H1 (cell line): Measurements from ENCODE around the gene MACROD2. TPM values are rescaled to one million over a fixed set of nuclear protein-coding genes. Genes with fewer than 3 reads are reported as not detected.
A peak's percentile ranks its signal among the peaks of the same experiment; 100 is the strongest.

Experiments
- CTCF ChIA-PET: fragments of 300-600 bp; sonication (Branson Sonifier 250); formaldehyde crosslinking; loops from one replicate; lab custom pipeline; 2021; ENCODE audit not compliant: partially characterized antibody; lab: Charles Lee
- POLR2A ChIA-PET: fragments of 300-600 bp; sonication (Branson Sonifier 250); formaldehyde crosslinking; loops from one replicate; lab custom pipeline; 2021; ENCODE audit warnings: inconsistent platforms; ENCODE audit not compliant: partially characterized antibody; lab: Charles Lee
- DNase-seq, 2 experiments: peaks; one replicate each; pipeline versions ENCODE4 v3.0.0 to v3.0.0-alpha.2; 2010 to 2022; ENCODE audit warnings: low spot score in 2 of 2, low read depth in 1 of 2, mixed read lengths in 1 of 2
- FAIRE-seq: peaks from 2 replicates; lab custom pipeline; 2011; peaks lifted over from hg19 to GRCh38; lab: Jason Lieb, UNC
- H2AFZ ChIP-seq: 2 replicates; pipeline ENCODE4 v1.8.1; 2012; ENCODE audit warnings: low read length, inconsistent platforms
- H2AK5ac ChIP-seq: 2 replicates; pipeline ENCODE4 v1.6.1; 2013; ENCODE audit warnings: low read depth, low read length
- H2BK120ac ChIP-seq: replicated peaks from 2 replicates; pipeline ENCODE3; 2013; ENCODE audit warnings: low read depth, low read length, inconsistent platforms
- H2BK12ac ChIP-seq: 2 replicates; pipeline ENCODE4 v1.6.1; 2013; ENCODE audit warnings: low read depth, low read length
- H2BK15ac ChIP-seq: 2 replicates; pipeline ENCODE4 v1.6.1; 2013; ENCODE audit warnings: low read length
- H2BK20ac ChIP-seq: 2 replicates; pipeline ENCODE4 v1.6.1; 2013; ENCODE audit warnings: low read length
- H2BK5ac ChIP-seq: 2 replicates; pipeline ENCODE4 v1.6.1; 2013; ENCODE audit warnings: low read depth, low read length
- H3K14ac ChIP-seq: 2 replicates; pipeline ENCODE4 v1.6.1; 2013; ENCODE audit warnings: inconsistent platforms; ENCODE audit not compliant: insufficient read length
- H3K18ac ChIP-seq: 2 replicates; pipeline ENCODE4 v1.6.1; 2013; ENCODE audit warnings: low read length; ENCODE audit errors: extremely low read depth
- H3K23ac ChIP-seq: 2 replicates; pipeline ENCODE4 v1.6.1; 2013; ENCODE audit warnings: inconsistent platforms; ENCODE audit not compliant: insufficient read length
- H3K23me2 ChIP-seq: 2 replicates; pipeline ENCODE4 v1.6.1; 2013; ENCODE audit warnings: low read depth, low read length
- H3K27ac ChIP-seq: 2 replicates; pipeline ENCODE4 v1.6.1; 2011; ENCODE audit warnings: low read depth, low read length, inconsistent platforms
- H3K27me3 ChIP-seq, 4 experiments: replicated peaks in 1 of 4; 1 replicate in 1 of 4; 2 replicates in 3 of 4; pipeline versions ENCODE4 v1.6.1 to v1.8.1; 2011 to 2013; ENCODE audit warnings: low read length in 3 of 4, mild to moderate bottlenecking in 3 of 4, inconsistent platforms in 2 of 4, mixed read lengths in 2 of 4, moderate library complexity in 1 of 4; ENCODE audit not compliant: control insufficient read depth in 3 of 4, insufficient read depth in 3 of 4; ENCODE audit errors: extremely low read depth in 1 of 4
- H3K36me3 ChIP-seq, 4 experiments: 2 replicates each; pipeline versions ENCODE4 v1.6.1 to v1.8.1; 2011 to 2013; ENCODE audit warnings: mild to moderate bottlenecking in 4 of 4, low read length in 3 of 4, moderate library complexity in 2 of 4, control low read depth in 1 of 4, inconsistent platforms in 1 of 4; ENCODE audit not compliant: insufficient read depth in 4 of 4, control insufficient read depth in 2 of 4
- H3K4ac ChIP-seq: replicated peaks from 2 replicates; pipeline ENCODE3; 2013; ENCODE audit warnings: low read length, low read depth, mixed read lengths, inconsistent platforms; ENCODE audit not compliant: insufficient read length
- H3K4me1 ChIP-seq, 4 experiments: replicated peaks in 1 of 4; 1 replicate in 1 of 4; 2 replicates in 3 of 4; pipeline versions ENCODE4 v1.6.1 to v1.8.1; 2011 to 2013; ENCODE audit warnings: low read length in 3 of 4, inconsistent platforms in 2 of 4, mixed read lengths in 1 of 4; ENCODE audit not compliant: insufficient read depth in 4 of 4, control insufficient read depth in 3 of 4
- H3K4me2 ChIP-seq, 2 experiments: 2 replicates each; pipeline versions ENCODE4 v1.6.1 to v1.8.1; 2011 to 2013; ENCODE audit warnings: low read depth in 2 of 2, low read length in 2 of 2, control low read depth in 1 of 2, inconsistent platforms in 1 of 2, mild to moderate bottlenecking in 1 of 2; ENCODE audit not compliant: insufficient read depth in 1 of 2
- H3K4me3 ChIP-seq, 4 experiments: fragments of 200-600, 300-600 bp in 1 of 4; sonication (generic), shearing (Covaris generic), sonication (Bioruptor Twin) in 1 of 4; 2 replicates each; pipeline versions ENCODE4 v1.5.1 to v1.8.1; 2011 to 2016; ENCODE audit warnings: low read length in 4 of 4, low read depth in 3 of 4, control low read depth in 2 of 4, inconsistent platforms in 2 of 4, mild to moderate bottlenecking in 2 of 4, mixed read lengths in 1 of 4, moderate library complexity in 1 of 4; ENCODE audit not compliant: insufficient read depth in 2 of 4; ENCODE audit errors: extremely low read depth in 1 of 4
- H3K56ac ChIP-seq: replicated peaks from 2 replicates; pipeline ENCODE3; 2013; ENCODE audit warnings: low read depth, mild to moderate bottlenecking, mixed read lengths, low read length, inconsistent platforms; ENCODE audit not compliant: insufficient read length
- H3K79me1 ChIP-seq: 2 replicates; pipeline ENCODE4 v1.6.1; 2013; ENCODE audit warnings: low read depth, low read length, control low read depth
- H3K79me2 ChIP-seq, 2 experiments: 2 replicates each; pipeline versions ENCODE4 v1.6.1 to v1.8.1; 2012 to 2013; ENCODE audit warnings: low read length in 2 of 2, mild to moderate bottlenecking in 2 of 2, inconsistent platforms in 1 of 2; ENCODE audit not compliant: insufficient read depth in 2 of 2, control insufficient read depth in 1 of 2
- H3K9ac ChIP-seq, 4 experiments: replicated peaks in 1 of 4; 1 replicate in 1 of 4; 2 replicates in 3 of 4; pipeline versions ENCODE4 v1.6.1 to v1.8.1; 2011 to 2013; ENCODE audit warnings: low read depth in 3 of 4, low read length in 3 of 4, control low read depth in 2 of 4, mild to moderate bottlenecking in 2 of 4, moderate library complexity in 2 of 4, inconsistent platforms in 1 of 4; ENCODE audit errors: extremely low read depth in 1 of 4
- H3K9me3 ChIP-seq, 2 experiments: 2 replicates each; pipeline versions ENCODE4 v1.6.1 to v1.8.1; 2012 to 2013; ENCODE audit warnings: mild to moderate bottlenecking in 2 of 2, moderate library complexity in 2 of 2, control low read depth in 1 of 2, inconsistent platforms in 1 of 2, low read depth in 1 of 2, low read length in 1 of 2, mixed read lengths in 1 of 2; ENCODE audit not compliant: insufficient read depth in 2 of 2
- H4K20me1 ChIP-seq, 2 experiments: replicated peaks in 1 of 2; 2 replicates each; pipeline versions ENCODE3 to v1.8.1; 2011 to 2013; ENCODE audit warnings: inconsistent platforms in 2 of 2, low read length in 2 of 2, mild to moderate bottlenecking in 1 of 2; ENCODE audit not compliant: insufficient read depth in 2 of 2, control insufficient read depth in 1 of 2
- H4K5ac ChIP-seq: 2 replicates; pipeline ENCODE4 v1.6.1; 2013; ENCODE audit warnings: low read length, low read depth, mixed read lengths, inconsistent platforms; ENCODE audit not compliant: insufficient read length
- H4K8ac ChIP-seq: 2 replicates; pipeline ENCODE4 v1.8.0; 2013; ENCODE audit warnings: mild to moderate bottlenecking, moderate library complexity, low read length, inconsistent platforms; ENCODE audit not compliant: insufficient read depth; ENCODE audit errors: extremely low read depth
- H4K91ac ChIP-seq: replicated peaks from 2 replicates; pipeline ENCODE3; 2013; ENCODE audit warnings: low read length, mixed read lengths, inconsistent platforms; ENCODE audit not compliant: insufficient read length
- ASH2L ChIP-seq: fragments of 200-600, 300-600 bp; sonication (generic); IDR thresholded peaks from one replicate; pipeline ENCODE4 v1.7.1; 2017; ENCODE audit warnings: low read length
- ATF3 ChIP-seq: IDR thresholded peaks from 2 replicates; pipeline ENCODE4 v1.6.1; 2011; ENCODE audit warnings: low read depth, mild to moderate bottlenecking, low read length; ENCODE audit not compliant: insufficient read depth
- BCL11A ChIP-seq, 2 experiments: IDR thresholded peaks; one replicate each; pipeline ENCODE4 v1.6.1; 2011; ENCODE audit warnings: low read depth in 2 of 2, low read length in 2 of 2, mild to moderate bottlenecking in 2 of 2
- CBX8 ChIP-seq: fragments of 300-800, 300-1000 bp; sonication (generic); IDR thresholded peaks from 2 replicates; pipeline ENCODE4 v1.7.1; 2016; ENCODE audit warnings: low read depth, low read length, borderline replicate concordance
- CEBPB ChIP-seq: IDR thresholded peaks from 2 replicates; pipeline ENCODE4 v1.6.1; 2012; ENCODE audit warnings: low read depth, low read length
- CREB1 ChIP-seq: IDR thresholded peaks from 2 replicates; pipeline ENCODE4 v1.6.1; 2012; ENCODE audit warnings: inconsistent platforms
- HDAC2 ChIP-seq, 2 experiments: fragments of 300-600 bp in 1 of 2; sonication (generic) in 1 of 2; IDR thresholded peaks; 2 replicates each; pipeline ENCODE4 v1.6.1; 2011 to 2012; ENCODE audit warnings: low read depth in 2 of 2, low read length in 2 of 2, mild to moderate bottlenecking in 2 of 2, moderate library complexity in 2 of 2, borderline replicate concordance in 1 of 2, inconsistent platforms in 1 of 2
- JUND ChIP-seq: IDR thresholded peaks from 2 replicates; pipeline ENCODE4 v1.6.1; 2011; ENCODE audit warnings: mild to moderate bottlenecking, improper control_type of control experiment, low read length
- MAFK ChIP-seq: IDR thresholded peaks from 2 replicates; pipeline ENCODE4 v1.6.1; 2012; ENCODE audit warnings: low read depth, mild to moderate bottlenecking, improper control_type of control experiment, low read length
- POLR2AphosphoS5 ChIP-seq: IDR thresholded peaks from 2 replicates; pipeline ENCODE4 v1.6.1; 2011; ENCODE audit warnings: low read depth, low read length
- POU5F1 ChIP-seq: IDR thresholded peaks from 2 replicates; pipeline ENCODE4 v1.6.1; 2011; ENCODE audit warnings: low read depth, mild to moderate bottlenecking, low read length, moderate library complexity
- TAF1 ChIP-seq: IDR thresholded peaks from 2 replicates; pipeline ENCODE4 v1.6.1; 2011; ENCODE audit warnings: mild to moderate bottlenecking, low read depth, low read length
- TEAD4 ChIP-seq: IDR thresholded peaks from 2 replicates; pipeline ENCODE4 v1.6.1; 2012; ENCODE audit warnings: low read depth, low read length, inconsistent platforms, mixed read lengths
- USF2 ChIP-seq: IDR thresholded peaks from 2 replicates; pipeline ENCODE4 v1.6.1; 2011; ENCODE audit warnings: low read length, improper control_type of control experiment
- WGBS, 2 experiments: shearing (Covaris generic) in 1 of 2; methylation state at CpG; one replicate each; pipeline versions ENCODE4 v1.1.6 to v1.1.7; 2013 to 2015; ENCODE audit warnings: low lambda C conversion rate in 2 of 2, mixed read lengths in 2 of 2, inconsistent platforms in 1 of 2, low coverage in 1 of 2, missing lambda C conversion rate in 1 of 2; ENCODE audit not compliant: insufficient replicate concordance in 2 of 2, insufficient coverage in 1 of 2, insufficient read length in 1 of 2; ENCODE audit errors: extremely low coverage in 1 of 2, missing lambda C conversion rate in 1 of 2; 5-methylcytosine and 5-hydroxymethylcytosine counted together
- polyA plus RNA-seq, 7 experiments: library from polyadenylated mRNA; depleted of rRNA in 3 of 7; stranded (reverse) in 5 of 7; unstranded in 2 of 7; fragments of >200 nt in 5 of 7; fragments of 200-250 nt in 2 of 7; gene quantifications; 1 replicate in 5 of 7; 2 replicates in 1 of 7; 4 replicates in 1 of 7; pipeline versions ENCODE4 v1.2.1 to v1.2.3, GENCODE V29; 2011 to 2013; ENCODE audit warnings: missing spikeins in 2 of 7, mixed read lengths in 2 of 7
- total RNA-seq: library from RNA; stranded (reverse); fragmentation: NEBNext Ultra II Directional; extraction: Animal tissue kit (Norgen Biotek cat#: 25700); gene quantifications from 2 replicates; pipeline ENCODE4 v1.2.1, GENCODE V29; 2021

The MACROD2 gene
- total and polyA plus RNA-seq, 2 of the 8 experiments (the other 6 are each of a cell fraction or from before 2014, with no cell fraction given) = 0.70 to 3.9 TPM

- Histone ChIP-seq H3K9me3 (no peaks in the 10 kb centered on the region; a peak in 1 of 4 replicates), H3K36me3 (no peaks in the 10 kb centered on the region), H2BK20ac (no peak overlapping the region), H2BK15ac (no peak overlapping the region), H3K79me2 (no peaks in the 10 kb centered on the region), H2BK5ac (no peak overlapping the region), H3K27ac (no peak overlapping the region), H3K27me3 (no peaks in the 10 kb centered on the region), H3K4me2 (no peak overlapping the region), H3K4me1 (no peaks in the 10 kb centered on the region), H2AK5ac (no peak overlapping the region), H4K20me1 (no peaks in the 10 kb centered on the region), H2BK120ac (no peak overlapping the region), H3K56ac (no peak overlapping the region), H3K4me3 (no peak overlapping the region), H3K79me1 (no peaks in the 10 kb centered on the region), H2AFZ (no peak overlapping the region), H3K23ac (no peak overlapping the region), H3K4ac (no peak overlapping the region), H3K14ac (no peak overlapping the region), H2BK12ac (no peak overlapping the region), H4K5ac (no peak overlapping the region), H3K23me2 (no peaks in the 10 kb centered on the region), H4K8ac (no peak overlapping the region), H3K9ac (0 out of 7 replicates have a peak overlapping the region, but pooled peaks of 1 of the 4 experiments have one; percentile 15), H3K18ac (no peak overlapping the region), H4K91ac (no peak overlapping the region)
- ChIA-PET POLR2A (no interaction called here), CTCF (interaction anchor here (0.8 to 1.2 kb wide), 3 partner anchors 16 to 312 kb away, joined by 3 read pairs; no protein-coding TSS in a partner anchor)
- no peak for DNase-seq
- WGBS, 2 experiments = 100% methylated on average over 5 of the region's 5 CpGs; no CpG with 5 or more reads in 1 of the 2 experiments
- FAIRE-seq = no peak
- TF ChIP-seq CBX8 = no peak
- TF ChIP-seq TAF1 = no peak
- TF ChIP-seq POU5F1 = no peak
- TF ChIP-seq USF2 = no peak
- TF ChIP-seq CEBPB = no peak
- no peak for TF ChIP-seq CREB1
- no peak for TF ChIP-seq POLR2AphosphoS5
- TF ChIP-seq JUND = no peak
- no peak for TF ChIP-seq ATF3
- no peak for TF ChIP-seq BCL11A (IDR thresholded peaks at IDR 0.05; ENCODE audit: low read depth in 2 of 2, low read length in 2 of 2)
- TF ChIP-seq HDAC2 (IDR thresholded peaks at IDR 0.05; ENCODE audit: borderline replicate concordance in 1 of 2, low read depth in 2 of 2, low read length in 2 of 2) = no peak
- no peak for TF ChIP-seq MAFK
- TF ChIP-seq ASH2L = no peak
- no peak for TF ChIP-seq TEAD4
Measured at GRCh38 chr20:16011519-16011918, 2016.2 kb downstream of the MACROD2 start.
